Colon (tissue), 2 donors: ENCODE data around the gene ASTN2.
A peak's percentile ranks its signal among the peaks of the same experiment; 100 is the strongest.

Experiments
- FAIRE-seq: peaks from 2 replicates; lab custom pipeline; 2012; peaks lifted over from hg19 to GRCh38; lab: Jason Lieb, UNC
- donor health status: control.
- donor health status: control.

The ASTN2 gene

DNA sequence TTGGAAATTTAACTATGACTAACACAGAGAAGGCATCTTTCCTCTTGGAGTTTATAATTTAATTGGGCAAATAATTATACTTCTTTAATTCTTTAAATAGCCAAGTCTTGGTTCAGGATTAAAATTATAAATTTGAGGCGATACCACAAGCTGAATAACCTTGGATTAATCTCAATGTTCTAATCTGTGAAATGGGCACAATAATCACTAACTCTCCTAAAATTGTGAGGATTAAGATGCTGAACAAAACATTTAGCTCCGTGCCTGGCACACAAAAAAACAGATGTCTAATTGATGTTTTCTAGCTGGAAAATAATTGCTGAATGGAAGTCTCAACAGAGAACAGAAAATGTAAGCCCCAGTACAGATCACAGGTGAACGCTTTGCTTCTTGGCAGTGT is 797.5 kb downstream of the ASTN2 start:
- FAIRE-seq: no peak

- no peak for FAIRE-seq
These were observed 798.4 kb downstream of the ASTN2 start for GRCh38 chr9:116616304-116616914.

DNA sequence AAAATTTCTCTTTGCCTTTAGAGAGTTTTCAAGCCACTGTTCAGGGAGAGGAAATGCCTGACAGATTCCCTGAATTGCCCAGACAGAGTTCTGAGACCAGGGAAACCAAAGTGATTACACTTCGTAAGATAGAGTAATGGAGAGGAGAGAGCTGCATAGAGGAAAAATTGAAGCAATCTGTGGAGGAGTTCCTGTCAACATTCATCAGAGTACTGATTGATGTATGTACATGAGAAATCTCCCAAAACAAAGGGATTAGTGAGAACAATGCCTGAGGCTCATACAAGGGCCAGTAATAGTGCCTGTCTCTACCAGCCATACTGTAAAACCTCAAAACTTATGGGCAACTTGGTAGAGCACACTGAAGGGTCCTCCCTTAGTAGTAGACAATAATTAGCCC is 806.8 kb downstream of the ASTN2 start:
- FAIRE-seq: no peak

GRCh38 chr9:116605904-116606341 is 808.9 kb downstream of the ASTN2 start:
- no peak for FAIRE-seq

GRCh38 chr9:116605060-116605459 is 809.8 kb downstream of the ASTN2 start:
- no peak for FAIRE-seq

- no peak for FAIRE-seq
These were observed 810.6 kb downstream of the ASTN2 start for GRCh38 chr9:116604251-116604650.

DNA sequence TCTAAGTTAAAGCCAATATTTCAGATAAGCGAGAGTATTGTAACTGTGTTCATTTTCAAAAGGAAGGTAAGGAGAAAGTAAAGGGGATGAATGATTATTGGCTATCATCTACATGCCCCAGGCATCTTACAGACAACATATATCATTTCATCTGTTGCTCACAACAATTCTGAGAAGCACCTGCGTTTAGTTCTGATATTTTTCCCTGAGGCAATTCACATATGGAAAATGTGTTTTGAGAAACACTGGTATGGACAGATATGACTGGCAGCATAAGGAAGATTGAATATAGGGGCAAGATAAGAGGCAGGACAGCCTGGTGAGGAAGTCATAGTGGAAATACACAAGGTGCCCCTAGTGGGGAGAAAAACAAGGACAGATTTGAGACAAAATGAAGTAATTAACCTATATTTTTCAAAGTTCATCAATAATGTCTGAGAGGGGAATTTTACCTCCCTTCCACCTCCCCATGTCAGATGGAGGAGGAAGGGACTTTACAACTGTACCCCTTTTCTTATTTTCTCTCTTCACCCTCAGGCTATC is 815.4 kb downstream of the ASTN2 start:
- FAIRE-seq: no peak

- no peak for FAIRE-seq
These were observed 818.2 kb downstream of the ASTN2 start for GRCh38 chr9:116596646-116597045.

GRCh38 chr9:116594547-116594946 is 820.3 kb downstream of the ASTN2 start:
- FAIRE-seq: no peak

GRCh38 chr9:116592970-116593369 is 821.9 kb downstream of the ASTN2 start:
- FAIRE-seq: no peak

GRCh38 chr9:116589392-116590354 is 825.2 kb downstream of the ASTN2 start:
- no peak for FAIRE-seq

DNA sequence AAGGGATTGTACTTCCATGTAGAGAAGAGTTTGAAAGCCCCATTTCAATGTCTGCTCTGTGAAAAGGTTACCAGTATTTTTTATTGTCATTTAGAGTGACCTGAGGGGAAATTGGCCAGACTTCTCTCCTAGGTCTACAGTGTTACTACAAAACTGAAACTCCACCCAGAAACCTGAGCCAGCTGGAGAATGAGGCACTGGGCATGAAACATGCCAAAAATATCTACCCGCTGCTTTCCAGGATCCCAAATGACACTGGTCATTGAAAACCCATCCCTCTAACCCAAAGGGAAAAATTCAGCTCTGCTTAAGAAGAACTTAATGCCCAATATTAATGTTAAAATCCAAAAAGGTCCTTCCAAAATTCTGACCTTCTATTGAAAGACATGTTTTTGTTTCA is 826.9 kb downstream of the ASTN2 start:
- no peak for FAIRE-seq

DNA sequence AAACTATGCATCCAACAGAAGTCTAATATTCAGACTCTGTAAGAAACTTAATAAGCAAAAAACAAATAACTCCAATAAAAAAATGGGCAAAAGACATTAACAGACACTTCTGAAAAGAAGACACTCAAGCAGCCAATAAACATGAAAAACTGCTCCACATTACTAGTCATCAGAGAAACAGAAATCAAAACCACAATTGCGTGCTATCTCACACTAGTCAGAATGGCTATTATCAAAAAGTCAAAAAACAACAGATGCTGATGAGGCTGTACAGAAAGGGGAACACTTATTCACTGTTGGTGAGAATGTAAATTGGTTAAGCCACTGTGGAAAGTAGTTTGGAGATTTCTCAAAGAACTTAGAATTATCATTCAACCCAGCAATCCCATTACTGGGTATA is 829.0 kb downstream of the ASTN2 start:
- peak; percentile 45 for FAIRE-seq

- no peak for FAIRE-seq
These were observed 829.7 kb downstream of the ASTN2 start for GRCh38 chr9:116585204-116585603.

GRCh38 chr9:116580853-116581252 is 834.0 kb downstream of the ASTN2 start:
- FAIRE-seq: no peak

DNA sequence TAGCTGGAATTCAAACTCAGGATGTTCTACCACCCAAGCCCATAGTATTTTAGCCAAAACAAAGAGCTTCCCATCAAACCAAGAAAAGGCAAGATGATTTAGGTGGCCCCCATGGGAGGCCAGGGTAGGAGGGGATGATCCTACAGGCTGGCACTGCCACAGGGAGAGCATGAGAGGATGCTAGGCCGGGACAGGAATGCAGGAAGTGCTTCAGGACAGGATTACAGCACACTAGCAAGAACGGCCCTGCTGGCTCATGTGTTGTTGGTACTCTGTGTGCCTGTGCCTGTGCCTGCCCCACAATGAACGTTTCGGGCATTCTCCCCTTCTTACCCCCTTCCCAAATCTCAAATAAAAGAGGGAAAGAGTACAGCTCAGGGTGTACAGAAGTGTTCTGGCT is 838.5 kb downstream of the ASTN2 start:
- no peak for FAIRE-seq

DNA sequence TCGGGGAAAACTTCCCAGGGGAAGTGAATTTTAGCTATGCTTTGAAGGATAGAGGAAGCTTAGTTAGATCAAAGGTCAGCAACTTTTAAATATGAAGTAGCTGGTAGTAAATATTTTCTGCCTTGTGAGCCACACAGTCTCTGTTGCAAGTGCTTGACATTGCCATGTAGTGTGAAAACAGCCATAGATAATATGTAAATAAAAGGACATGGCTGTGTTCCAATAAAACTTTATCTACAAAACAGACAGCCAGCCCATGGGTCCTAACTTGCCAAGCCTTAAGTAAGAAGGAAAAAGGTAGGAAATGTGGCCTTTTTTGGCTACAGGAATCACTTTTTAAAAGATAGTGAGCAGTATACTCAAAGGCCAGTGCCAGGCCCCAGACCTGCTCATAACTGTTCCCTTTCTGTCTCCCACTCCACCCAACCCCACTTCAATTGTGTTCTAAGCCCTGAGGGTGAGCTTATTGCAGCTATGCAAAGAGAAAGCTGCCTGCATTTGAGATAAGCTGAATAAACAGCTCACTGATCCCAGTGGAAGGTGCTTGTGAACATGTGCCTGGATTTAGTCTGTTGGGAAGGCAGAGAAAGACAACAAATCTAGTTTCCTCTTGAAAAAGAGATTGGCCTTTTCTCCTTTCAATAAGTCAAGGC is 840.7 kb downstream of the ASTN2 start:
- FAIRE-seq: no peak

DNA sequence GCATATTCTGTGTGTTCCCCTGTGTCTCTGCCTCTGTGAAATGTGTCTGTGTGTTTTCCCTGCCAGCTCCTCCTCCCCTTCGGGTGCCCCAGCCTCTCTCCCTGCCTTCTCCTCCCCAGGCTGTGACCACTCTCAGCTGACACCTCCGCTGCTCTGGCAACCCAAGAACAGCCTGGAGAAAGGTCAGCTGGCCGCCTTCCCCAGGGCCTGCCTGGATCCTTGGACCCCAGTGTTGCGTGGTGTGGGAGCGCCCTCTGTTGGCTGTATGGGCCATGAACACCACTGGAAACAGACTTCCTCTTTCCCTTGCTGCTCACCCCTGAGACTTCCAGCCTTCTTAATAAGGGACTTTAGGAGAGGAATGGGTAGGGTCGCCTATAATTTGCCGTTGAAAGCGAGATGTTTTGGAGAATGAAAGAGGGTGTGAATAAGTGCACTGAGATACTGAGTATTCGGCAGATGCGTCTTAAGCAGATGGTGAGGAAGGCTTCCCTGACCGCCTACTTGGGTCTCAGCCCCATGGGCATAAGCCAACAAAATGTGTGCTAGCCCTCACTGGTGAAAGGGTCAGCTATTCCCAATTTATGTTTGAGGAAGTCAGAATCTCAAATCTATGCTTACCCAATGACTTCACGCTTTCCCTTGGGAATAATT is 842.6 kb downstream of the ASTN2 start:
- no peak for FAIRE-seq

DNA sequence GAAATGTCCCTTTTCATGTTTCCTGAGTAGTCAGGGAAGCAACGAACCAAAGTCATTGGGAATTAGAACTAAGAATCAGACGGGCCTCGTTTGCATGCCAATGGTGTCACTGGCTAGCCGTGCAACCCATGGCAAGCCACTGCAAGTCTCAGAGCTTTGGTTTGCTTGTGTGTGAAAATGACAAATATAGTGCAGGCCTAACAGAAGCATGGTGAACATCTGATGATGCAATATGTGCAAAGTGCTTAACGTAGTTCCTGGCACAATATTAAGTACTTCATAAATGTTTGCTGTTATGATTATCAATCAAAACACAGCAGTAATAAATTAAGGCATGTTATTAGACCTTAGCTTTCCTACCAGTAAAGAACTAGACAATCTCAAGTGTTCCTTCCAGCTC is 845.7 kb downstream of the ASTN2 start:
- FAIRE-seq: no peak

DNA sequence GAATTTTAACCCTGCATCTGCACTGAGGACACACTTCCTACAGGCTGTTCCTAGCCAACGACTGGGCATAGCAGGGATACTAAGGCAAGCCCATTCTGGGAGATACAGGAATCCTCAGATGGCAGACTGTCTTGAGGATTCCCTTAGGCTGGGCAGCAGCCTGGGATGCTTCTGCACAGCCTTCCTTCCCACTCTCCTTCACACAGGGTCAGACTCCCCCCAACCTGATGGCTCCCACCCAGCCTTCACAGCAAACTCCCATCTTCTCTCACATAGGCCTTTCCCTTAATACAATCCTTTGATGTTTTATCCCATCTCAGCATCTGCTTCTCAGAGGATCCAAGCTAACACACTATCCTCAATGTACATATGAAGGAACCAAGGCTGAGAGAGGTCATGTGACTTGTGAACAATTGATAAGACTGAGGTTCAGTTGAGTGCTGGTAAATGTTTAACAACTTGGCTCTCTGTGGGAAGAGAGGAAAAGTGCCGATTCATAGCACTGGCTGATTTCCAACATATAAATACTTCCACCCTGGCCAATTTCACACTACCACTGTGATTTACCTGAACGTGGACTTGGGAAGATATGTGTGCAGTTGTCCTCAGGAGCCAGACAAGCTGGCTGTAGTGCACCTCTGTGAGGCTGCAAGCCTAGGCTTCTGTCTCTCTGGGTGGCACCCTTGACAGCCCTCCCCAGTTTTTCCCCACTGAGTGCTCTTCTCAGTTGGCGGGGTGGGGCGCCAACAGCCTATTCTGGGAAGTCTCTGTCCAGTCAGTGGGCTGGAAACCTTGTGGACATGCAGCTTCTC is 848.0 kb downstream of the ASTN2 start:
- FAIRE-seq: no peak

DNA sequence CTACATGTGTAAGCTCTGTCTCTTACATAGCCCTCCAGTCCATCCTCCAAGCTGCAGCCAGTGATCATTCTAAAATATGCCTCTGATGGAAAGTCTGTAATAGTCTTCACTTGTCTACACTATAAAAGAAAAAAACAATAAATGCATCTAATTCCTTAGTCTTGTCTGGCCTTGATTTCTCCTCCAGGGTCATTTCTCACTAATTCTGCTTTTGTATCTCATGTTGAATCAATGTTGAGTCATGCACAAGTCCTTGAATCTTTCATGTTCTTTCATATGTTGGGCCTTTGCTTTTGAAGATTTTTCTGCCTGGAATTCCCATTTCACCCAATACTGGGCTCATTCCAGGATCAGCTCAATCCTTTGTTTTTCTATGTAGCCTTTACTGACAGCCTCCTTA is 848.9 kb downstream of the ASTN2 start:
- no peak for FAIRE-seq
